GM12892 (cell line): ENCODE measurements around the gene SYNE1.

Source experiments
- POLR2A ChIP-seq: IDR thresholded peaks from 2 replicates; pipeline ENCODE4 v1.6.1; 2011; ENCODE audit warnings: low read depth, low read length, control low read depth
- POLR2AphosphoS5 ChIP-seq: IDR thresholded peaks from 2 replicates; pipeline ENCODE4 v1.6.1; 2011; ENCODE audit warnings: low read depth, low read length, control low read depth
- TAF1 ChIP-seq: IDR thresholded peaks from 2 replicates; pipeline ENCODE4 v1.6.1; 2011; ENCODE audit warnings: low read depth, mild to moderate bottlenecking, control low read depth, low read length, borderline replicate concordance

GRCh38 chr6:152147269-152147668 is 489.9 kb downstream of the SYNE1 start:
- TF ChIP-seq TAF1 (no peak), POLR2A (no peak), POLR2AphosphoS5 (no peak)
